ENCODE measurements around the gene GSC. TPM values are rescaled to one million over a fixed set of nuclear protein-coding genes. Genes with fewer than 3 reads are reported as not detected.

The GSC gene
- total and polyA plus RNA-seq, 2 experiments from 2014 or later = 0.27 to 0.97 TPM

GRCh38 chr14:94746131-94746530, 23.8 kb downstream of the GSC start (continued):
- TF ChIP-seq, protein P1, sequence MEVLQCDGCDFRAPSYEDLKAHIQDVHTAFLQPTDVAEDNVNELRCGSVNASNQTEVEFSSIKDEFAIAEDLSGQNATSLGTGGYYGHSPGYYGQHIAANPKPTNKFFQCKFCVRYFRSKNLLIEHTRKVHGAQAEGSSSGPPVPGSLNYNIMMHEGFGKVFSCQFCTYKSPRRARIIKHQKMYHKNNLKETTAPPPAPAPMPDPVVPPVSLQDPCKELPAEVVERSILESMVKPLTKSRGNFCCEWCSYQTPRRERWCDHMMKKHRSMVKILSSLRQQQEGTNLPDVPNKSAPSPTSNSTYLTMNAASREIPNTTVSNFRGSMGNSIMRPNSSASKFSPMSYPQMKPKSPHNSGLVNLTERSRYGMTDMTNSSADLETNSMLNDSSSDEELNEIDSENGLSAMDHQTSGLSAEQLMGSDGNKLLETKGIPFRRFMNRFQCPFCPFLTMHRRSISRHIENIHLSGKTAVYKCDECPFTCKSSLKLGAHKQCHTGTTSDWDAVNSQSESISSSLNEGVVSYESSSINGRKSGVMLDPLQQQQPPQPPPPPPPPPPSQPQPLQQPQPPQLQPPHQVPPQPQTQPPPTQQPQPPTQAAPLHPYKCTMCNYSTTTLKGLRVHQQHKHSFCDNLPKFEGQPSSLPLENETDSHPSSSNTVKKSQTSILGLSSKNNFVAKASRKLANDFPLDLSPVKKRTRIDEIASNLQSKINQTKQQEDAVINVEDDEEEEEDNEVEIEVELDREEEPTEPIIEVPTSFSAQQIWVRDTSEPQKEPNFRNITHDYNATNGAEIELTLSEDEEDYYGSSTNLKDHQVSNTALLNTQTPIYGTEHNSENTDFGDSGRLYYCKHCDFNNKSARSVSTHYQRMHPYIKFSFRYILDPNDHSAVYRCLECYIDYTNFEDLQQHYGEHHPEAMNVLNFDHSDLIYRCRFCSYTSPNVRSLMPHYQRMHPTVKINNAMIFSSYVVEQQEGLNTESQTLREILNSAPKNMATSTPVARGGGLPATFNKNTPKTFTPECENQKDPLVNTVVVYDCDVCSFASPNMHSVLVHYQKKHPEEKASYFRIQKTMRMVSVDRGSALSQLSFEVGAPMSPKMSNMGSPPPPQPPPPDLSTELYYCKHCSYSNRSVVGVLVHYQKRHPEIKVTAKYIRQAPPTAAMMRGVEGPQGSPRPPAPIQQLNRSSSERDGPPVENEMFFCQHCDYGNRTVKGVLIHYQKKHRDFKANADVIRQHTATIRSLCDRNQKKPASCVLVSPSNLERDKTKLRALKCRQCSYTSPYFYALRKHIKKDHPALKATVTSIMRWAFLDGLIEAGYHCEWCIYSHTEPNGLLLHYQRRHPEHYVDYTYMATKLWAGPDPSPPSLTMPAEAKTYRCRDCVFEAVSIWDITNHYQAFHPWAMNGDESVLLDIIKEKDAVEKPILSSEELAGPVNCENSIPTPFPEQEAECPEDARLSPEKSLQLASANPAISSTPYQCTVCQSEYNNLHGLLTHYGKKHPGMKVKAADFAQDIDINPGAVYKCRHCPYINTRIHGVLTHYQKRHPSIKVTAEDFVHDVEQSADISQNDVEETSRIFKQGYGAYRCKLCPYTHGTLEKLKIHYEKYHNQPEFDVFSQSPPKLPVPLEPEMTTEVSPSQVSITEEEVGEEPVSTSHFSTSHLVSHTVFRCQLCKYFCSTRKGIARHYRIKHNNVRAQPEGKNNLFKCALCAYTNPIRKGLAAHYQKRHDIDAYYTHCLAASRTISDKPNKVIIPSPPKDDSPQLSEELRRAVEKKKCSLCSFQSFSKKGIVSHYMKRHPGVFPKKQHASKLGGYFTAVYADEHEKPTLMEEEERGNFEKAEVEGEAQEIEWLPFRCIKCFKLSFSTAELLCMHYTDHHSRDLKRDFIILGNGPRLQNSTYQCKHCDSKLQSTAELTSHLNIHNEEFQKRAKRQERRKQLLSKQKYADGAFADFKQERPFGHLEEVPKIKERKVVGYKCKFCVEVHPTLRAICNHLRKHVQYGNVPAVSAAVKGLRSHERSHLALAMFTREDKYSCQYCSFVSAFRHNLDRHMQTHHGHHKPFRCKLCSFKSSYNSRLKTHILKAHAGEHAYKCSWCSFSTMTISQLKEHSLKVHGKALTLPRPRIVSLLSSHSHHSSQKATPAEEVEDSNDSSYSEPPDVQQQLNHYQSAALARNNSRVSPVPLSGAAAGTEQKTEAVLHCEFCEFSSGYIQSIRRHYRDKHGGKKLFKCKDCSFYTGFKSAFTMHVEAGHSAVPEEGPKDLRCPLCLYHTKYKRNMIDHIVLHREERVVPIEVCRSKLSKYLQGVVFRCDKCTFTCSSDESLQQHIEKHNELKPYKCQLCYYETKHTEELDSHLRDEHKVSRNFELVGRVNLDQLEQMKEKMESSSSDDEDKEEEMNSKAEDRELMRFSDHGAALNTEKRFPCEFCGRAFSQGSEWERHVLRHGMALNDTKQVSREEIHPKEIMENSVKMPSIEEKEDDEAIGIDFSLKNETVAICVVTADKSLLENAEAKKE (CRISPR knock-in tag; IDR thresholded peaks at IDR 0.05) = no peak
- TF ChIP-seq JUNB (IDR thresholded peaks at IDR 0.05; ENCODE audit: unreplicated experiment) (no peak), EZH2phosphoT487 (IDR thresholded peaks at IDR 0.05; ENCODE audit: unreplicated experiment) (no peak), POLR2AphosphoS5 (IDR thresholded peaks at IDR 0.05; ENCODE audit: low read depth) (no peak)

- Histone ChIP-seq H2AFZ (no peak overlapping the region), H3K4me1 (ENCODE audit: insufficient read depth) (no peaks in the 10 kb centered on the region), H4K20me1 (replicated peaks; ENCODE audit: insufficient read depth) (no peaks in the 10 kb centered on the region), H3F3A (replicated peaks; ENCODE audit: low read depth) (no peaks in the 10 kb centered on the region), H3K79me2 (replicated peaks; ENCODE audit: insufficient read depth) (no peaks in the 10 kb centered on the region), H3K4me3 (no peak overlapping the region), H3K36me3 (ENCODE audit: insufficient read depth) (no peaks in the 10 kb centered on the region), H3K27me3 (ENCODE audit: insufficient read depth) (no peaks in the 10 kb centered on the region), H3K4me2 (no peak overlapping the region), H3K9me2 (ENCODE audit: insufficient read depth) (no peaks in the 10 kb centered on the region), H3K27ac (ENCODE audit: low read depth) (no peak overlapping the region)
- Mint-ChIP-seq H3K27me3 (ENCODE audit: insufficient read depth, low read depth, poor library complexity) (peaks cover 2% of the 10 kb centered on the region), H3K4me3 (no peak overlapping the region), H3K4me1 (no peaks in the 10 kb centered on the region), H3K36me3 (ENCODE audit: low read depth) (no peaks in the 10 kb centered on the region), H3K27ac (no peak overlapping the region), H3K9me3 (no peaks in the 10 kb centered on the region)
- DNase-seq (ENCODE audit: low spot score) (no peak), ATAC-seq (no peak)
- TF ChIP-seq STAT1 (IDR thresholded peaks at IDR 0.05; ENCODE audit: unreplicated experiment) (no peak), ETS1 (IDR thresholded peaks at IDR 0.05) (no peak), JUNB (IDR thresholded peaks at IDR 0.05; ENCODE audit: unreplicated experiment) (no peak), POLR2AphosphoS5 (IDR thresholded peaks at IDR 0.05; ENCODE audit: low read depth) (no peak), EZH2 (IDR thresholded peaks at IDR 0.05; ENCODE audit: low read depth, unreplicated experiment) (no peak), EZH2phosphoT487 (IDR thresholded peaks at IDR 0.05; ENCODE audit: unreplicated experiment) (no peak), CREB1 (CRISPR knock-in tag; IDR thresholded peaks at IDR 0.05; ENCODE audit: low read depth) (no peak), ZNF331 (CRISPR knock-in tag; IDR thresholded peaks at IDR 0.05; ENCODE audit: low read depth) (no peak), REST (IDR thresholded peaks at IDR 0.05; ENCODE audit: unreplicated experiment) (no peak), NANOG (IDR thresholded peaks at IDR 0.05; ENCODE audit: borderline replicate concordance) (no peak), ZNF114 (CRISPR knock-in tag; IDR thresholded peaks at IDR 0.05) (no peak)
- TF ChIP-seq, protein P2, sequence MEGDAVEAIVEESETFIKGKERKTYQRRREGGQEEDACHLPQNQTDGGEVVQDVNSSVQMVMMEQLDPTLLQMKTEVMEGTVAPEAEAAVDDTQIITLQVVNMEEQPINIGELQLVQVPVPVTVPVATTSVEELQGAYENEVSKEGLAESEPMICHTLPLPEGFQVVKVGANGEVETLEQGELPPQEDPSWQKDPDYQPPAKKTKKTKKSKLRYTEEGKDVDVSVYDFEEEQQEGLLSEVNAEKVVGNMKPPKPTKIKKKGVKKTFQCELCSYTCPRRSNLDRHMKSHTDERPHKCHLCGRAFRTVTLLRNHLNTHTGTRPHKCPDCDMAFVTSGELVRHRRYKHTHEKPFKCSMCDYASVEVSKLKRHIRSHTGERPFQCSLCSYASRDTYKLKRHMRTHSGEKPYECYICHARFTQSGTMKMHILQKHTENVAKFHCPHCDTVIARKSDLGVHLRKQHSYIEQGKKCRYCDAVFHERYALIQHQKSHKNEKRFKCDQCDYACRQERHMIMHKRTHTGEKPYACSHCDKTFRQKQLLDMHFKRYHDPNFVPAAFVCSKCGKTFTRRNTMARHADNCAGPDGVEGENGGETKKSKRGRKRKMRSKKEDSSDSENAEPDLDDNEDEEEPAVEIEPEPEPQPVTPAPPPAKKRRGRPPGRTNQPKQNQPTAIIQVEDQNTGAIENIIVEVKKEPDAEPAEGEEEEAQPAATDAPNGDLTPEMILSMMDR (conservative IDR thresholded peaks at IDR 0.05; ENCODE audit: low read depth in 2 of 2) = no peak
Observed at GRCh38 chr14:94738751-94739150, 31.2 kb downstream of the GSC start.
